ENCODE results near the gene MRGPRX2.

MRGPRX2 gene

DNA sequence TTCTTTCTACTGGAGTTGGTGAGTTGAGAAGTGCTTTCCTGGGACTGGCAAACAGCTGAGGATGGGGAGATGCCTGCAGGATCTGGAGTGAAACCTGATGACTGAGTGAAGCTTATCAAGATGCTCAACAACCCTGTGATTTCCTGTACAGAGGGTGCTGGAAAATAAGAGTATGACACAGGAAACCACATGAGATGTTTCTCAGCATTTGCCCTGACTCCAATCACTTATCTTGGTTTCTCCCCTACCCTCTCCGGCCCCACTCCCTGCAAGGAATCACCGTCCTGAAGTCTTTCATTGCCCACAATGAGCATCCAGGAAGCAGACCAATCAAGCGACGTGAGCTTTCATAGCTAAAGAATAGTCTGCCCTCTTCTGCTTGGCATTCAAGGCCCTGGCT, at the start of gene MRGPRX2:
Gene MRGPRX2, minus strand, starts transcription at position 89 of the 400 bp plus-strand sequence. CDS start 4,315 bp downstream, outside the sequence.
- DNase-seq, result no peak

DNA sequence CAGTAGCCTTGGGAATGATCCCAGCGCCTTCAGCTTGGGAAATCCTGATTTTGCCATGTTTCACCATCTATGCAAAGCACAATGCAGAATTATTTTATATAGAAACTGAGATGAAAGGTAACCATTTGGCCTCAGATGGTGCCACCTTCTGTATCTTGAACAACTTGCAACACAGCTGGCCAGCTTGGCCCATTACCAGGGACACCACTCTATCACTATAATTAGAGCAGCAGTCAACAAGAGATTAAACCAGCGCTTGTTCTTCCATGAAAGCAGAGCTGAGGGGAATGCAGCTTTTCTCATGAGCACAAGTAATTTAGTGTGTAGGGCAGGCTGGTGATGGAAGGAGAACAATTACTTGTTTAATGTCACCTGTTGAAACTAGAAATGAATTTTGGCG, 49.8 kb upstream of the MRGPRX2 start:
- no peak for DNase-seq

- no peak for DNase-seq
These were observed 46.6 kb upstream of the MRGPRX2 start for GRCh38 chr11:19107125-19107524.

- DNase-seq, result no peak
These were observed 44.5 kb upstream of the MRGPRX2 start for GRCh38 chr11:19105011-19105410.

DNA sequence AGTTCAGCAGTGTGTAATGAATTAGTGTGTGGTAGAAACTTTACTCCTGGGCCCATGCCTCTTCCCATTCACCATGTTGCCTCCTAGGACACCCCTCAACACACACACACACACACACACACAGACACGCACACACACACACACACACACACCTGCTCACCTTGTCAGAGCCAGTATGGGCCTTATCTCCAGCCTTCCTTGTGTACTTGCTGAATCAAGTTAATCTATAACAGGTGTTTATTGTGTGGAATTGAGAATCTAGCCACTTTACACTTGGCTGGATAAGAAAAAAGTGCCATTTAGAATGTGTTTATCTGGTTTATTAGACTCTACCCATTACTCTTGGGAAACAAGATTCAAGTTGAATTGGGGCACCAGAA, 42.0 kb upstream of the MRGPRX2 start:
- no peak for DNase-seq

- DNase-seq, result no peak
These were observed 41.4 kb upstream of the MRGPRX2 start for GRCh38 chr11:19101796-19102520.

- no peak for DNase-seq
These were observed 40.4 kb upstream of the MRGPRX2 start for GRCh38 chr11:19100885-19101284.

GRCh38 chr11:19099093-19099492, 38.6 kb upstream of the MRGPRX2 start:
- DNase-seq, result no peak

- DNase-seq, result no peak
These were observed 34.3 kb upstream of the MRGPRX2 start for GRCh38 chr11:19094859-19095258.

- no peak for DNase-seq
These were observed 33.5 kb upstream of the MRGPRX2 start for GRCh38 chr11:19093976-19094375.

GRCh38 chr11:19092850-19093249, 32.3 kb upstream of the MRGPRX2 start:
- DNase-seq, result no peak

DNA sequence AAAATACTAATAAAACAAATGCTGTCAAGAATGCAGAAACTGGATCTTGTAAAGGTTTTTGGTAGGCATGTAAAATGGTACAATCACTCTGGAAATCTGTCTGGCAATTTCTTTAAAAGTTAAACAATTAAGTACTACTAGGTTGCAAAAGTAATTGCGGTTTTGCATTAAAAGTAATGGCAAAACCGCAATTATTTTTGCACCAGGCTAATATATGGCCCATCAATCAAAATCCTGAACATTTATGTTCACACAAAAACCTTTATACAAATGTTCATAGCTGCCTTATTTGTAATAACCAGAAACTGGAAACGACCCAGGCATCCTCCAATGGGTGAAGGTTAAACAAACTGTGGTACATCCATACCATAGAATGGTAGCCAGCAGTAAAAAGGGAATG, 31.8 kb upstream of the MRGPRX2 start:
- no peak for DNase-seq

DNA sequence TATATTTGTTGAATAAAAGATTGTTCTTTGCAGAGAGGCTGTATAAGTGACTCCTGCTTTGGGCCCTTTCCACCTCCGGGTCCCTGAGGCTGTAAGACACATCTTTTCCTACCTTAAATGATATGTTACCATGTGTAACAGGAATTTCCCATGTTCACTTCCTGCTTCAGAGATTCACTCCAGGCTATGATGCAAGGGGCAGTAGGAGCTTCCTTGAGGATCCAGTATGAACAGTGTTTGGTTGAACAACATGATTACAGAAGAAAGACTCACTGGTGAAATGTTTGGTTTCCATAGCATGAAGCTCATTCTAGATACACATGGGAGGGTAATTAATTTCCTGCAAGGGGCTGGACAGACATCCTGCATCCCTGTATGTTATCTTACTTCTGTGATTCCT, 30.8 kb upstream of the MRGPRX2 start:
- DNase-seq, result no peak

- no peak for DNase-seq
These were observed 28.9 kb upstream of the MRGPRX2 start for GRCh38 chr11:19089421-19089820.

DNA sequence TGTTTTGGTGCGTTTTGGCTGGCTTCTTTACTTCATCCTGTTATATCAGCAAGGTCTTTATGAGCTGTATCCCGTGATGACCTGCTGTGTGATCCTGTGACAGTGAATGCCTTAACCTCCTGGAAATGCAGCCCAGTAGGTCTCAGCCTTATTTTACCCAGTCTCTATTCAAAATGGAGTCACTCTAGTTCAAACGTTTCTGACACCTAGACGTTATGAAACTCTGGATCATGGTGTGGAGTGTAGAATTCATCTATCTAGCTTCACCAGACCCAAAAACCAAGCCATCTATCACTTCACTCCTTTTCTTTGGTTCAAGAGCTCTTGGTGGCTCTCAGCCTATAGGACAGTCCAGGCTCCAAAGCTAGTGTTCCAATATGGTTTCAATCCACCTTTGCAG, 28.3 kb upstream of the MRGPRX2 start:
- DNase-seq, result no peak

GRCh38 chr11:19087658-19088057, 27.1 kb upstream of the MRGPRX2 start:
- no peak for DNase-seq

- no peak for DNase-seq
These were observed 24.3 kb upstream of the MRGPRX2 start for GRCh38 chr11:19084661-19085315.

DNA sequence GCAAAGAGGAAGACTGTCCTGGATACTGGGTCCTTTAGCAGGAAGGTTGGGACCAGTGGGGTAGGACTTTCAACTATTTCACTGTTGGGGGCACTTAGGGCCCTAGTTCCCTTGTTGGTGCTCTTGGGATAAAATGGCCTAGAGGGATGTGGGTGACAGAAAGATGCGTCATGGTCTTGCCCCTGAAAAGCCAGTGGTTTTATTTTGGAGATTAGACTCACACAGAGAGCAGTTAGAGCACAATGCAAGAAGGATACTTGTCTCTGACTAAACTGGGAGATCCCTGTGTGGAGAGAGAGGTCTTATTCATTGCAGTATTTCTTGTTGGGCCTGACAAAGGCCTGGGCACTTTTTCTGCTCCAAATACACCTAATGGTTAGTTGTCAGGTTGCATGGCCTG, 22.6 kb upstream of the MRGPRX2 start:
- DNase-seq, result no peak

GRCh38 chr11:19080579-19080993, 20.1 kb upstream of the MRGPRX2 start:
- no peak for DNase-seq

DNA sequence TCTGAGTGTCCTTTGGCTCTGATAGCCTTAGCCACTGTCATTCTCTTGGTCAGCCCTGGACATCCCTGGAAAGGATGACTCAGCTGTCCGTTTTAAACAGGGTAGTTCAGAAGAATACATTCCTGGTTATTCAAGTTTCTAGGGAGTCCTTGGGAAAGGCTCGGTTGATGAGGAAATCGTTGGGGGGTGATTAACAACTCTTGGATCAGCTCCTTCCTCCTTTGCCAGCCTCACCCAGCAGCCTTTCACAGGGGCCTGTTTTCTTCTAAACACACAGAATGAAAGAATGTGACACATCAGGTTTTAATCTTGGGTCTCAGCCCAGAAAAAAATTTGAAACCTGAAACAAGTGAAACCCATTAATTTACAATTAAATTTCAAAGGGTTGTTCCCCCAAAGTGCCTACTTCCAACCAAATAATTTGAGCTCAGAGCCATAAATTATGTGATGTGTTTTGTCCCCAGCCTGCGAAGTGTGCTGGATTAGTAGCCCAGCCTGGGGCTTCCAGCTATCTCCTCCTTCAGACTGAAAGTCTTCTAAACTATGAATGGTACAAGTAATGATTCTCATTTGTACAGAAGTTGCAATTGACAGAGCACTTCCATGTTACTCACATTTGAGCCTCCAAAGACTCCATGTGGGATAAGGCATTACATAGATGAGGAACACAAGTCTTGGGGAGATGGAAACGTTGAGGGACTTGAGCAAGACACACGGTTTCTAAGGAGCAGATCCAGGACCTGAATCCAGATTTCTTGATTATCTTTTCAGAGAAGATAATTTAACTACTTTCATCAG, 19.3 kb upstream of the MRGPRX2 start:
- DNase-seq, result no peak

GRCh38 chr11:19077965-19078364, 17.4 kb upstream of the MRGPRX2 start:
- DNase-seq, result no peak

DNA sequence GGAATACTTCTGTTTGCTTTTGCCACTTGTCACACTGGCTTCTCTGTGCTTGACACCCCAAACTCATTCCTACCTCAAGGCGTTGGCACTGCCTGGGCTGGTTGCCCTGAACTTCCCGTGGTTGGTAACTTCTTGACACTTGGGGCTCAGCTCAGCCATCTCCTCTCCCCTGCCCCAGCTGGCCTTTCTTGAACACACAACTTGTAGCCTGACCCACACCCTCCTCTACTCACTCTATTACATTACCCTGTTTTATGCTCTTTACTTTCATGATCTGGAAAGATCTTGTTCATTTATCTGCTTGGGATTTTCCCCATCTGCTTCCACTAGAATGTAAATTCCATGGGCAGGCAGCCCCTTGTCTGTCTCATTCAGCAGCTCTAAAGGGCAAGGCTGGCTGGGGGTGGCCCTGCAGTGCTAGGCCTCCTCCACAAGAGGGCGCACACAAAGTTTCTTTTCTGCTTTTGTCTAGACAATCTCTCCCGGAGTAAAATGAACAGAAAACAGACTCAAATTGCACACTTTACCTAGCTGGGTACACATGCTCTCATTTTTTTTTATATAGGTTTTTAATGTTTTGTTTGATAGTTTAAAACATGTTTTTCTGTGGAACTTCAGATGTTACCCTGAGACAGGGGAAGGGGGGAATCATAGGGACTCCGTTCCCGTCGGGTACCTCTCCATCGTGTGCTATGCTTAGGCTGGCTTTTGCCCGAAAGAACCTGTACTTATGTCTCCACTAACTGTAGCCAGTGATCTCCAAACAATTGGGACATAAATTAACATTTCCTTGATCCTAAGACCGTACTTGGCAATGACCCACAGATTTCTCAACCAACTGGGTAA, 16.4 kb upstream of the MRGPRX2 start:
- DNase-seq, result no peak

DNA sequence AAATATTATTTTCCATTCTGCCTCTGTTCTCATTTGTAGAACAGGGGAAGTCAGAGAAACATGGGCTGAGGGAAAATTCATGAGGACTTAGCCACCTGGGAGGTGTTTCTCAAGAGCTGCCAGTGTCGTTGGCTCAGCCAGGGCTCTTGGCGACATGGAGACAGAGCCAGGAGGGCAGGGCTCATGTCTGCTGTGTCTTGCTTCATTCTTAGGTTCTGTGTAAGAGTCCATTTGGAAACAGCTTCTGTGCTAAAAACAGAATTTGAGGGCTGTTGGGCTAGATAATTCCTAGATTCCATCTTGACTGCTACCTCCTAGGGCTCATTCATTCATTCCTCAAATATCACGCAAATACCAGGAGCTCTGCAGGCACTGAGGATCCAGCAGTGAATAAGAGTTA, 15.1 kb upstream of the MRGPRX2 start:
- DNase-seq, result no peak
